ENCODE measurements around the gene CLDN7.
A peak's percentile ranks its signal among the peaks of the same experiment; 100 is the strongest.

Gene CLDN7

DNA sequence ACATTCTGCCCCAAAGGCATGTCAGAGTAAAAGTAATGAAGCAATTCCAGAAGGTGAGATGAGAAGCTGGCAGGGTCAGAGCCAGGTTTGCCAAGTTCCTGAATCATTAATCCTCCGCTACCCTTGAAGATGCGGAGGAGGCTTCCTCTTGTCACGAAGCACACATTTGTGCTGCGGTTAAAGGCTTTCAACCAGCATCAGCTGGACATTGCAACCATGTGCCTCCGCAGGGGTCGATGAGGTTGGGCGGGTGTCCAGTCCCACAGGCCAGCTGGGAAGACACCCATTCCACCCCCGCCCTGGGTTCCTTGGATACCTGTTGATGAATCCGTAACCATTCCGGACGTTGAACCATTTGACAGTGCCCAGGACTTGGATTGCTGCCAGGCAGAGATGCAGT is 30.9 kb upstream of the CLDN7 start:
- H3K27me3 Mint-ChIP-seq: peaks cover 3% of the 10 kb centered on the region
- no peak overlapping the region for H3K27ac Mint-ChIP-seq
- H3K4me1 Mint-ChIP-seq (ENCODE audit: low read depth): peaks cover 23% of the 10 kb centered on the region
- no peaks in the 10 kb centered on the region for H3K36me3 Mint-ChIP-seq
- H3K4me3 Mint-ChIP-seq: peak overlapping the region; percentile 59
- H3K9me3 Mint-ChIP-seq (ENCODE audit: low read depth): no peaks in the 10 kb centered on the region

DNA sequence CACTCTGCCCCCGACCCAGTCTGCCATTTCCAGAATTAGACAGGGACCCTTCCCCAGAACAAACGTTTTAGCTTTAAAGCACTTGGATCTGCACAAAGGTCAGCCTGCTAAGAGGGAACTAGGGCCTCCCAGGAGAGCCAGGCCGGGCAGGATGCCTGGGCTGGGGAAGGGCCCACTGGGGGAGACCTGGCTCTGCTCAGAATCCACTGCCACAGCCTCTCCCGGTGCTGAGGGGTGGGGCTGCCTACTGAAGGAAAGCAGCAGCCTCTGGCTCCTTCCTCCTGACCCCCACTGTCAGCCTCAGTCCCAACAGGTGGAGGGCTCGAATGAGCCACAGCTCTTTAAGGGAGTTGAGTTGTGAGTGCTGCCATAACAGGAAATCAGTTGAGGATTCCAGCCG is 30.5 kb upstream of the CLDN7 start:
- Mint-ChIP-seq H3K4me1 (ENCODE audit: low read depth) (peaks cover 23% of the 10 kb centered on the region), H3K36me3 (no peaks in the 10 kb centered on the region), H3K9me3 (ENCODE audit: low read depth) (no peaks in the 10 kb centered on the region), H3K27ac (no peak overlapping the region), H3K4me3 (no peak overlapping the region), H3K27me3 (peaks cover 3% of the 10 kb centered on the region)

DNA sequence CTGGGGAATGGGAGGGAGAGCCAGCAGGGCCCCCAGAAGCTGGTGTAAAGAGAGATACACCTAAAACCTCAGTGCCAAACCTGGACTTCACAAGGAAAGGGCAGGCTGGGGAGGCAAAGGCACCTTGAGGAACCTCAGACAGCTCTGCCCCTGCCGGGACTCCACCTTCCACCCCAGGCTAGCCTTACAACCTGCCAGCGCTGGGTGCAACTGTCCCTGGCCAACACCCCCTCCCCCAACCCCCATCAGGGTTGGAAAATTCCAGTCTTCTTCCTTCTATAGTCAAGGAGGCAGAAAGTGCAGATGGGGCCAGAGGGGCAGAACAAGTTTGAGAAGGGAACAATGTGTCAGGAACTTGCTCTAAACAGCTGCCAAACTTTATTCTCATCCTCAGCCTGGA is 29.9 kb upstream of the CLDN7 start:
- Mint-ChIP-seq H3K9me3 (ENCODE audit: low read depth) (no peaks in the 10 kb centered on the region), H3K27ac (no peak overlapping the region), H3K4me3 (no peak overlapping the region), H3K36me3 (no peaks in the 10 kb centered on the region), H3K27me3 (peaks cover 3% of the 10 kb centered on the region), H3K4me1 (ENCODE audit: low read depth) (peaks cover 23% of the 10 kb centered on the region)

DNA sequence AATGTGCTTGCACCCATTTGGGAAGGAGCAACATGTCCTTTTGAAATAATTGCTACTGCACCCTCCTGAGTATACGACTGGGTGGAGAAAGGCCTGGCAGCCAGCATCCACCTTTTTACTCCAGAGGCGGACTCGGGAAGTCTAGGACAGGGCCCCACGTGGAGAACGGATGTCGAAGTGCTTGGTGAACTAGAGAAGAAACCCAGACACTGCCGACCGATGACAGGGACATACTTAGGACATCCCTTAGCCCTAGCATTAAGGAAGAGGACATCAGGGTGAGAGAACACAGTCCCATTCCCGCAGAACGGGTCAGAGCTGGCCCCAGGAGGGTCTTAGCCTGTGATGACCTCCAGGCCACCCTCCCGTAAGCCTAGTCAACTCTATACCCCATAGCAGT is 28.4 kb upstream of the CLDN7 start:
- H3K27me3 Mint-ChIP-seq: peaks cover 3% of the 10 kb centered on the region

DNA sequence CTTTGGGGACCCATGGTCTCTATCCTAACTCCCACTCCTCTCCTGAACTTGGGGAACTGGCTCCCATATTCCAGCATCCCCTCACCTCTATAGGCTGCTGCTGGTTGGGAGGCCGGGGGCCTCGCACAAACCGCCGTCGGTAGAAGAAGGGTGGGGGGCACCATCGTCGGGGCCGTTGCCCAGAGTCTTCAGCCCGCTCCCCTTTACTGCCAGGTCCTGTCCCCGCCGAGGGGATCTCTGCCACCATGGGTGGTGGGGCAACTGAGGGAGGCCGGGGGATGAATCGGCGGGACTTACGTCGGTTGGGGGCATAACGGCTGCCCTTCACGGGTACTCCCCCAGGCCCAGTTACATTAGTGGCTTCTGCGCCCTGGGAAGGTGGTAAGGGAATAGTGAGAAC is 27.9 kb upstream of the CLDN7 start:
- no peaks in the 10 kb centered on the region for H3K36me3 Mint-ChIP-seq
- H3K27me3 Mint-ChIP-seq: peaks cover under 1% of the 10 kb centered on the region

More for the DNA sequence above, 28.4 kb upstream of the CLDN7 start:
- H3K4me1 Mint-ChIP-seq (ENCODE audit: low read depth): peaks cover 15% of the 10 kb centered on the region
- no peak overlapping the region for H3K4me3 Mint-ChIP-seq
- no peaks in the 10 kb centered on the region for H3K36me3 Mint-ChIP-seq
- H3K9me3 Mint-ChIP-seq (ENCODE audit: low read depth): no peaks in the 10 kb centered on the region
- no peak overlapping the region for H3K27ac Mint-ChIP-seq

DNA sequence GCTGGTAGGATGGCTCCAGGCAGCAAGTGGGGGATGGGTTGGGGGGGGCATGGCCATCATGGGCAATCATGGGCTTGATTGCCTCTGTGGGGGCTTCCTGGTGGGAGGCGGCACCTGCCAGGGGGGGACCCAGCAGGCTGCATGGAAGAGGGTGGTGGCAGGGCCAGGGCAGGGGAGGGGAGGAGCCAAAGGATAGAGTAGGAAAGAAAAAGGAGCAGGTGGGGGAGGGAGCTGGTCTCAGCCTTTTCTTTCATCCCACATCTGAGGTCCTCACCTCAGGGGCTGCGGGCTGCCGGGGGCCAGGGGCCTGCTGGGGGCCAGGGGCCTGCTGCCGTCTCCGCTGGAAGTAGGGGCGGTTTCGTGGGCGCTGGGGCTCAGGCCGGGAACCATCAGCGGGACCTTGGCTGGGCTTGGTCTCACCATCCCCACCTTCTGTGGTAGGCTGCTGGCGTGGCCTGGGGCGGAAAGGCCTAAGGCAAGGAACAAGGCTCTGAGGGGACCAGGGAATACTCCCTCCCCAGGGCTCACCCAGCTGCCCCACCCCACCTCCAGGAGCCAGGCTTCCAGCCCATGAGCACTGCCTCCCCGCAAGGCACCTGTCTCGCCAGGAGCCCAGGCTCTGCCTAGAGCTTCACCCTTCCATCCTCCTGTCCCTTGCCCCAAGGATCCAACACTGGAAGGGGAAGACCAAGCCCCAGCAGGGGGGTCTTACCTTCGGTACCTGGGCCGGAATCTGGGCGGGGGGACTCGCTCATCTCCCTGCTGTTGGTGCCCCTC is 27.2 kb upstream of the CLDN7 start:
- H3K4me1 Mint-ChIP-seq (ENCODE audit: low read depth): peaks cover 9% of the 10 kb centered on the region
- no peaks in the 10 kb centered on the region for H3K27me3 Mint-ChIP-seq
- no peaks in the 10 kb centered on the region for H3K36me3 Mint-ChIP-seq
- H3K9me3 Mint-ChIP-seq (ENCODE audit: low read depth): no peaks in the 10 kb centered on the region
- H3K27ac Mint-ChIP-seq: no peak overlapping the region
- H3K4me3 Mint-ChIP-seq: no peak overlapping the region

More for the DNA sequence above, 27.9 kb upstream of the CLDN7 start:
- H3K9me3 Mint-ChIP-seq (ENCODE audit: low read depth): no peaks in the 10 kb centered on the region
- no peak overlapping the region for H3K27ac Mint-ChIP-seq
- H3K4me3 Mint-ChIP-seq: no peak overlapping the region
- peaks cover 12% of the 10 kb centered on the region for H3K4me1 Mint-ChIP-seq (ENCODE audit: low read depth)

DNA sequence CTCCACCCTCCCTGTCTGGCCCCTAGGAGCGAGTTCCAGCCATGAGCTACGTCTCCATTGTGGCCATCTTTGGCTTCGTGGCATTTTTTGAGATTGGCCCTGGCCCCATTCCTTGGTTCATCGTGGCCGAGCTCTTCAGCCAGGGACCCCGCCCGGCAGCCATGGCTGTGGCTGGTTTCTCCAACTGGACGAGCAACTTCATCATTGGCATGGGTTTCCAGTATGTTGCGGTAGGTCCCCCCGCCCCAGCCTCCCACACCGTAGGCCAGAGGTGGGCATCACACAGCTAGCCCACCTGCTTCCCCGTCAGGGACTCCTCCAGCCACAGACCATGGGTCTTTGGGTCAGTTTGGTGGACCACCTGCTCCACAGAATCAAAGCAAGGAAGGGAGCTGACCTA is 23.4 kb upstream of the CLDN7 start:
- H3K4me1 Mint-ChIP-seq (ENCODE audit: low read depth): peaks cover 9% of the 10 kb centered on the region
- no peaks in the 10 kb centered on the region for H3K9me3 Mint-ChIP-seq (ENCODE audit: low read depth)
- H3K36me3 Mint-ChIP-seq: no peaks in the 10 kb centered on the region
- H3K27ac Mint-ChIP-seq: no peak overlapping the region
- no peak overlapping the region for H3K4me3 Mint-ChIP-seq
- peaks cover 7% of the 10 kb centered on the region for H3K27me3 Mint-ChIP-seq

DNA sequence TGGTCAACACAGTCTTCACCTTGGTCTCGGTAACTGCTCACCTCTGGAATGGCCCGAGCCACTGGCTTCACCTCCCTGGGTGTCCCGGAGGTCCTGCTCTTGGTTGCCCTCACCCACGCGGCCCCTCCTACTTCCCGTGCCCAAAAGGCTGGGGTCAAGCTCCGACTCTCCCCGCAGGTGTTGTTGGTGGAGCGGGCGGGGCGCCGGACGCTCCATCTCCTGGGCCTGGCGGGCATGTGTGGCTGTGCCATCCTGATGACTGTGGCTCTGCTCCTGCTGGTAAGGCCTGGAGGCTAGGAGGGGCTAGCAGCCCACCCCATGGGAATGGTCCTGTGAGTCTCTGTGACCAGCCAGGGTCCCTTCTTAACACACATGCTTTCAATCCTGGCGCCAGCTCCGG is 22.6 kb upstream of the CLDN7 start:
- Mint-ChIP-seq H3K27ac (no peak overlapping the region), H3K27me3 (peaks cover 7% of the 10 kb centered on the region), H3K4me1 (ENCODE audit: low read depth) (peaks cover 10% of the 10 kb centered on the region), H3K36me3 (no peaks in the 10 kb centered on the region), H3K9me3 (ENCODE audit: low read depth) (no peaks in the 10 kb centered on the region), H3K4me3 (no peak overlapping the region)

DNA sequence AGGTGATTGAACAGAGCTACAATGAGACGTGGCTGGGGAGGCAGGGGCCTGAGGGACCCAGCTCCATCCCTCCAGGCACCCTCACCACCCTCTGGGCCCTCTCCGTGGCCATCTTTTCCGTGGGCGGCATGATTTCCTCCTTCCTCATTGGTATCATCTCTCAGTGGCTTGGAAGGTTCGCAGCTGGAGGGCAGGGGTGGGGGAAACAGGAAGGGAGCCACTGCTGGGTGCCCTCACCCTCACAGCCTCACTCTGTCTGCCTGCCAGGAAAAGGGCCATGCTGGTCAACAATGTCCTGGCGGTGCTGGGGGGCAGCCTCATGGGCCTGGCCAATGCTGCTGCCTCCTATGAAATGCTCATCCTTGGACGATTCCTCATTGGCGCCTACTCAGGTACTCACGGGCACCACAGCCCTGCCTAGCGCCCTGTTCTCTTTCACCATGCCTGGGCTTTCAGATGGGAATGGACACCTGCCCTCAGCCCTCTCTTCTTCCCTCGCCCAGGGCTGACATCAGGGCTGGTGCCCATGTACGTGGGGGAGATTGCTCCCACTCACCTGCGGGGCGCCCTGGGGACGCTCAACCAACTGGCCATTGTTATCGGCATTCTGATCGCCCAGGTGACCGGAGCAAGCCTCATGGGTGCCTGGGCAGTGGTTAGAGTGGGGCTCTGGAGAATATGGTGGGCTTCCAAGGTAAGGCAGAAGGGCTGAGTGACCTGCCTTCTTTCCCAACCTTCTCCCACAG is 21.4 kb upstream of the CLDN7 start:
- H3K36me3 Mint-ChIP-seq: no peaks in the 10 kb centered on the region
- H3K9me3 Mint-ChIP-seq (ENCODE audit: low read depth): no peaks in the 10 kb centered on the region
- H3K27ac Mint-ChIP-seq: no peak overlapping the region
- peaks cover 10% of the 10 kb centered on the region for H3K4me1 Mint-ChIP-seq (ENCODE audit: low read depth)
- H3K27me3 Mint-ChIP-seq: peaks cover 7% of the 10 kb centered on the region
- H3K4me3 Mint-ChIP-seq: no peak overlapping the region

DNA sequence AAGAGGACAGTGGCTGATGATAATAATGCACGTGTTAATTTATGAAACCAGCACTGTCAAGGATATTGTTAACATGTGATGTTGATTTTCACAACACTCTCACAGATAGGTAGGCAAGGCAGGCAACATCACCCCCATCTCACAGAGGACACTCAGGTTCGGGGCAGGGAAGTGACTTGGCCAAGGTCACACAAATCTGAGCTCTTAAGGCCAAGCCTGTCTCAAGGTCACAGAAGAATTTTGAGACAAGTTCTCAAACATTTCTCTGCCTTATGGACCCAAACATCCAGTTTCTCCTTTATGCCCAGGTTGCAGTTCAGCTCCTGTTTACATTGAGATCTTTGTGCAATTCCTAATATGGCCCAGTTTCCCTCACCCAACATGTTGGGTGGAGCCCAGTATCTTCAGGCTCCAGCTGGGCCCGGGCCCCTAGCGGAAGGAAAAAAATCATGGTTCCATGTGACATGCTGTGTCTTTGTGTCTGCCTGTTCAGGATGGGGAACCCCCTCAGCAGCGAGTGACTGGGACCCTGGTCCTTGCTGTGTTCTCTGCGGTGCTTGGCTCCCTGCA is 20.6 kb upstream of the CLDN7 start:
- Mint-ChIP-seq H3K36me3 (no peaks in the 10 kb centered on the region), H3K4me1 (ENCODE audit: low read depth) (peaks cover 10% of the 10 kb centered on the region), H3K27me3 (peaks cover 7% of the 10 kb centered on the region), H3K9me3 (ENCODE audit: low read depth) (no peaks in the 10 kb centered on the region), H3K4me3 (peak overlapping the region; percentile 64), H3K27ac (no peak overlapping the region)

DNA sequence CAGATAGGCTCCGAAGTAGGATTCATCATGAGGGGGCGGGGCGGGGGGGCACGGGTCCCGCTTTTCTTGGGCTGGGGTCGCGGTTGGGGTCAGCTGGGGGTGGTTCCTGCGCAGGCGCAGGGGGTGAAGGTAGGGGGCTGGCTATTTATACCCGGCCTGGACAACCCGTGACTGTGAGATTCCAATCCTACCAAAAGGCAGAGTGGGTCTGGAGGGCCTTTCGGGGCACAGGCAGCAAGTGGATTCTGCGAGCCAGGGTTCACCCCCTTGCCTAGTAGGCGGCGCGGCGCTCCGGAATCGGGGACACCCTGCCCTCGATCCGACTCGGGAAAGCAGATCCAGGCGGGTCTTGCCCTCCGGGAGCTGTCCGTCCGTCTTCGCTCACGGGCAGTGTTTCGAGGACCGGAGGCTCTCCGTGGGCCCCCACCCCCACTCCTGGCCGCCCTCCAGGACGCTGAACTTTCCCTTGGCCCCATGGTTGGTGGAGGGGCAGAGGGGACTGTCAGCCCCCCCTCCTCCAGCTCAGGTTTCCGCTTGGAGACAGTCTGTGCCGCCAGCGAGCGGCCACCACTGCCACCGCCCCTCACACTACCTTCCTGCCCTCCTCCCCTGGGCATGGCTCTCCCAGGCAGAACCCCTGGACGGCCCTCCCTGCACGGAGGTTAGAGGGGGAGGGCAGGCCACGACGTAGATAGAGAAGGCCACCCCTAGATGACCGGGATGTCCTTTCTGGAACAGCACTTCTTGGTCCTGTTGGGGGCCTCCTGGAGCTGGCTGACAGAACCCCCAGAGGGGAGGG is 19.9 kb upstream of the CLDN7 start:
- Mint-ChIP-seq H3K9me3 (ENCODE audit: low read depth) (no peaks in the 10 kb centered on the region), H3K4me3 (peak overlapping the region; percentile 81), H3K4me1 (ENCODE audit: low read depth) (peaks cover 10% of the 10 kb centered on the region), H3K36me3 (no peaks in the 10 kb centered on the region), H3K27ac (no peak overlapping the region), H3K27me3 (peaks cover 7% of the 10 kb centered on the region)

DNA sequence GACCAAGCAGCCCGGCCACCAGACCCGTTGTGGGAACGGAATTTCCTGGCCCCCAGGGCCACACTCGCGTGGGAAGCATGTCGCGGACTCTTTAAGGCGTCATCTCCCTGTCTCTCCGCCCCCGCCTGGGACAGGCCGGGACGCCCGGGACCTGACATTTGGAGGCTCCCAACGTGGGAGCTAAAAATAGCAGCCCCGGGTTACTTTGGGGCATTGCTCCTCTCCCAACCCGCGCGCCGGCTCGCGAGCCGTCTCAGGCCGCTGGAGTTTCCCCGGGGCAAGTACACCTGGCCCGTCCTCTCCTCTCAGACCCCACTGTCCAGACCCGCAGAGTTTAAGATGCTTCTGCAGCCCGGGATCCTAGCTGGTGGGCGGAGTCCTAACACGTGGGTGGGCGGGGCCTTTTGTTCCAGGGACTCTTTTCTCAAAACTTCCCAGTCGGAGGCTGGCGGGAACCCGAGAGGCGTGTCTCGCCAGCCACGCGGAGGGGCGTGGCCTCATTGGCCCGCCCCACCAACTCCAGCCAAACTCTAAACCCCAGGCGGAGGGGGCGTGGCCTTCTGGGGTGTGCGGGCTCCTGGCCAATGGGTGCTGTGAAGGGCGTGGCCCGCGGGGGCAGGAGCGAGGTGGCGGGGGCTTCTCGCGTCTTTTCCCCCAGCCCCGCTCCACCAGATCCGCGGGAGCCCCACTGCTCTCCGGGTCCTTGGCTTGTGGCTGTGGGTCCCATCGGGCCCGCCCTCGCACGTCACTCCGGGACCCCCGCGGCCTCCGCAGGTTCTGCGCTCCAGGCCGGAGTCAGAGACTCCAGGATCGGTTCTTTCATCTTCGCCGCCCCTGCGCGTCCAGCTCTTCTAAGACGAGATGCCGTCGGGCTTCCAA is 19.0 kb upstream of the CLDN7 start, which contains the start of gene SLC2A4:
TSS of gene SLC2A4 (plus strand) at position 645 of the 879 bp plus-strand sequence. CDS start at position 862, 217 bp downstream.
- peaks cover 10% of the 10 kb centered on the region for H3K4me1 Mint-ChIP-seq (ENCODE audit: low read depth)
- no peaks in the 10 kb centered on the region for H3K9me3 Mint-ChIP-seq (ENCODE audit: low read depth)
- peaks cover 7% of the 10 kb centered on the region for H3K27me3 Mint-ChIP-seq
- H3K36me3 Mint-ChIP-seq: no peaks in the 10 kb centered on the region
- H3K27ac Mint-ChIP-seq: peak within 1 kb of the TSS; percentile 80
- peak within 1 kb of the TSS; percentile 81 for H3K4me3 Mint-ChIP-seq

DNA sequence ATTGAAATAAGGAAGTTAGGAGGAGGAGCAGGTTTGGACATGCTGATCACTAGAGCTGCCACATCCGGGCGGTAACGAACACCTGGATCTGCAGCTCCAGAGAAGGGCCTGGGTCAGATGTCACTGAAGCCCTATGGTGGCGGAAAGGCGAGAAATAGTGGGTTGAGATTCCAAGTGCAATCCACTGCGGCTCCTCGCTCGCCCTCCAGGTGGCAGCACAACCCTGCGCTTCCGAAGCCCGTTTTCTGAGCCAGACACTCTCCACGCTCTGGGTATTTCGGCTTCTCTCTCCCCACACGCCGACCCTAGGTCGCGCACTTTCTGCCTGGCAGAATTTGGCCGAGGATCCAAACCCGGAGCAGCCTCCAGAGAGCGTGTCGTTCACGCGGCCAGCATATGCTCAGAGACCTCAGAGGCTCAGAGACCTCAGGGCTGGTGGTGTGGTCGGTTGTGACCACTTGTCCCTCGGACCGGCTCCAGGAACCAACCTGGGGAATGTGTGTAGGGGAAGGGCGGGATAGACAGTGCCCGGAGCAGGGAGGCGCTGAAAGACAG is 18.3 kb upstream of the CLDN7 start:
- Mint-ChIP-seq H3K4me3 (peak overlapping the region; percentile 81), H3K4me1 (ENCODE audit: low read depth) (peaks cover 10% of the 10 kb centered on the region), H3K9me3 (ENCODE audit: low read depth) (no peaks in the 10 kb centered on the region), H3K27ac (peak overlapping the region; percentile 80), H3K27me3 (peaks cover 7% of the 10 kb centered on the region), H3K36me3 (no peaks in the 10 kb centered on the region)

DNA sequence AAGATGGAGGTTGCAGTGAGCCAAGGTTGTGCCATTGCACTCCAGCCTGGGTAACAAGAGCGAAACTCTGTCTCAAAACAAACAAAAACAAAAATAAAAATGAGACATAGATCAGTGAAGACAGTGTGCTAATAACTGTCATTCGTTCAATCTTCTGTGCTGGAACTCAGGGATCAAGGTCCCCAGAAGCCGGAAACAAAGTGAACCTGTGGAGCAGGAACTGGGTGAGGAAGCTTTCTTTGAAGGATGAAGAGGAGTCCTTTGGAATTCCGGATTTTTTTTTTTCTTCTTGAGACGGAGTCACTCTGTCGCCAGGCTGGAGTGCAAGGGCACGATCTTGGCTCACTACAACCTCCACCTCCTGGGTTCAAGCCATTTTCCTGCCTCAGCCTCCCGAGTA is 17.2 kb upstream of the CLDN7 start:
- Mint-ChIP-seq H3K4me3 (no peak overlapping the region), H3K4me1 (ENCODE audit: low read depth) (peaks cover 10% of the 10 kb centered on the region), H3K27me3 (peaks cover 7% of the 10 kb centered on the region), H3K27ac (no peak overlapping the region), H3K9me3 (ENCODE audit: low read depth) (no peaks in the 10 kb centered on the region), H3K36me3 (no peaks in the 10 kb centered on the region)

Measured in activated naive CD8-positive, alpha-beta T cell (primary cell).